H9 (cell line): Measurements from ENCODE around the gene RPS6KA4. TPM values are rescaled to one million over a fixed set of nuclear protein-coding genes. Genes with fewer than 3 reads are reported as not detected.

Experiments
- DNase-seq: peaks from one replicate; pipeline ENCODE4 v3.0.0-alpha.2; 2017
- H2AFZ ChIP-seq: one replicate; pipeline ENCODE4 v1.6.1; 2013; ENCODE audit warnings: mild to moderate bottlenecking, low read length, control low read depth, moderate library complexity
- H2AK5ac ChIP-seq: 2 replicates; pipeline ENCODE4 v1.6.1; 2013; ENCODE audit warnings: low read length, control low read depth, mixed read lengths; ENCODE audit not compliant: insufficient read length
- H2BK120ac ChIP-seq: one replicate; pipeline ENCODE4 v1.6.1; 2013; ENCODE audit warnings: low read depth, mild to moderate bottlenecking, low read length, control low read depth, inconsistent platforms; ENCODE audit not compliant: poor library complexity, severe bottlenecking
- H2BK12ac ChIP-seq: 2 replicates; pipeline ENCODE4 v1.6.1; 2013; ENCODE audit warnings: low read length, control low read depth, mixed read lengths, low read depth; ENCODE audit not compliant: insufficient read length
- H2BK15ac ChIP-seq: 2 replicates; pipeline ENCODE4 v1.6.1; 2013; ENCODE audit warnings: low read depth, low read length, control low read depth
- H2BK20ac ChIP-seq: one replicate; pipeline ENCODE4 v1.6.1; 2013; ENCODE audit warnings: low read depth, mild to moderate bottlenecking, low read length, control low read depth, inconsistent platforms; ENCODE audit not compliant: poor library complexity, severe bottlenecking
- H2BK5ac ChIP-seq: 2 replicates; pipeline ENCODE4 v1.6.1; 2013; ENCODE audit warnings: low read length, control low read depth, mixed read lengths; ENCODE audit not compliant: insufficient read length
- H3K14ac ChIP-seq: 2 replicates; pipeline ENCODE4 v1.6.1; 2013; ENCODE audit warnings: low read length, control low read depth; ENCODE audit not compliant: insufficient read depth
- H3K18ac ChIP-seq: 2 replicates; pipeline ENCODE4 v1.6.1; 2013; ENCODE audit warnings: low read depth, mild to moderate bottlenecking, mixed read lengths, low read length, control low read depth; ENCODE audit not compliant: insufficient read length
- H3K23ac ChIP-seq: 2 replicates; pipeline ENCODE4 v1.6.1; 2013; ENCODE audit warnings: low read length, control low read depth, mixed read lengths, low read depth; ENCODE audit not compliant: insufficient read length
- H3K23me2 ChIP-seq: 2 replicates; pipeline ENCODE4 v1.6.1; 2013; ENCODE audit warnings: low read depth, mild to moderate bottlenecking, mixed read lengths, low read length, control low read depth; ENCODE audit not compliant: insufficient read length, poor library complexity, severe bottlenecking
- H3K27ac ChIP-seq: 2 replicates; pipeline ENCODE4 v1.5.1; 2013; ENCODE audit warnings: low read length, control low read depth, mixed read lengths, low read depth; ENCODE audit not compliant: insufficient read length
- H3K27me3 ChIP-seq: 2 replicates; pipeline ENCODE4 v1.6.1; 2013; ENCODE audit warnings: low read length, control low read depth, inconsistent platforms; ENCODE audit not compliant: insufficient read depth
- H3K4ac ChIP-seq: 2 replicates; pipeline ENCODE4 v1.6.1; 2013; ENCODE audit warnings: low read depth, mild to moderate bottlenecking, control low read depth, inconsistent platforms, low read length, moderate library complexity
- H3K4me1 ChIP-seq: 2 replicates; pipeline ENCODE4 v1.6.1; 2013; ENCODE audit warnings: low read length, control low read depth, inconsistent platforms; ENCODE audit not compliant: insufficient read depth
- H3K4me2 ChIP-seq: 2 replicates; pipeline ENCODE4 v1.6.1; 2013; ENCODE audit warnings: low read length, control low read depth, mixed read lengths; ENCODE audit not compliant: insufficient read length, insufficient read depth
- H3K56ac ChIP-seq: 2 replicates; pipeline ENCODE4 v1.6.1; 2013; ENCODE audit warnings: low read depth, mild to moderate bottlenecking, mixed read lengths, low read length, control low read depth; ENCODE audit not compliant: insufficient read length
- H3K79me1 ChIP-seq: 2 replicates; pipeline ENCODE4 v1.6.1; 2013; ENCODE audit warnings: low read depth, mild to moderate bottlenecking, moderate library complexity, low read length, control low read depth, inconsistent platforms; ENCODE audit not compliant: insufficient read depth, poor library complexity, severe bottlenecking
- H3K79me2 ChIP-seq: 2 replicates; pipeline ENCODE4 v1.6.1; 2013; ENCODE audit warnings: low read length, control low read depth, inconsistent platforms; ENCODE audit not compliant: insufficient read depth
- H3K9ac ChIP-seq: 2 replicates; pipeline ENCODE4 v1.6.1; 2013; ENCODE audit warnings: low read length, control low read depth, mixed read lengths; ENCODE audit not compliant: insufficient read length; ENCODE audit errors: extremely low read depth
- H3K9me3 ChIP-seq: one replicate; pipeline ENCODE4 v1.6.1; 2013; ENCODE audit warnings: low read depth, low read length, inconsistent platforms; ENCODE audit not compliant: control insufficient read depth
- H3T11ph ChIP-seq: one replicate; pipeline ENCODE4 v1.6.1; 2013; ENCODE audit warnings: mild to moderate bottlenecking, low read length, control low read depth, inconsistent platforms
- H4K20me1 ChIP-seq: one replicate; pipeline ENCODE4 v1.6.1; 2013; ENCODE audit not compliant: control insufficient read depth, insufficient read length, insufficient read depth
- H4K5ac ChIP-seq: 2 replicates; pipeline ENCODE4 v1.6.1; 2013; ENCODE audit warnings: low read depth, mild to moderate bottlenecking, mixed read lengths, low read length, control low read depth; ENCODE audit not compliant: insufficient read length
- H4K8ac ChIP-seq: replicated peaks from 2 replicates; pipeline ENCODE4 v1.6.1; 2013; ENCODE audit warnings: low read length, control low read depth, mixed read lengths, low read depth; ENCODE audit not compliant: insufficient read length
- H4K91ac ChIP-seq: 2 replicates; pipeline ENCODE4 v1.6.1; 2013; ENCODE audit warnings: low read depth, mild to moderate bottlenecking, moderate library complexity, mixed read lengths, low read length, control low read depth; ENCODE audit not compliant: insufficient read length
- H3K27ac Mint-ChIP-seq, 3 experiments: 2 replicates in 2 of 3; 3 replicates in 1 of 3; pipeline ENCODE4 v1.8.0; 2020 to 2021; ENCODE audit warnings: mixed read lengths in 3 of 3, mild to moderate bottlenecking in 1 of 3, moderate library complexity in 1 of 3
- H3K27me3 Mint-ChIP-seq: 2 replicates; pipeline ENCODE4 v1.8.0; 2021; ENCODE audit warnings: low read depth, mild to moderate bottlenecking, moderate library complexity, mixed read lengths
- H3K36me3 Mint-ChIP-seq, 3 experiments: 2 replicates in 2 of 3; 3 replicates in 1 of 3; pipeline ENCODE4 v1.8.0; 2020 to 2021; ENCODE audit warnings: low read depth in 3 of 3, mixed read lengths in 3 of 3; ENCODE audit not compliant: insufficient read depth in 1 of 3
- H3K4me1 Mint-ChIP-seq, 2 experiments: 2 replicates each; pipeline ENCODE4 v1.8.0; 2020; ENCODE audit warnings: mixed read lengths in 2 of 2
- H3K4me3 Mint-ChIP-seq, 2 experiments: 2 replicates in 1 of 2; 3 replicates in 1 of 2; pipeline ENCODE4 v1.8.0; 2020 to 2021; ENCODE audit warnings: mild to moderate bottlenecking in 2 of 2, mixed read lengths in 2 of 2, moderate library complexity in 1 of 2
- H3K9me3 Mint-ChIP-seq, 2 experiments: 2 replicates in 1 of 2; 3 replicates in 1 of 2; pipeline ENCODE4 v1.8.0; 2020; ENCODE audit warnings: mild to moderate bottlenecking in 2 of 2, mixed read lengths in 2 of 2, moderate library complexity in 1 of 2
- CTCF ChIP-seq: fragments of 200-600 bp; sonication (generic); conservative IDR thresholded peaks from 3 replicates; pipeline ENCODE4 v1.8.0; 2021; ENCODE audit warnings: antibody characterized with exemption, mild to moderate bottlenecking
- WGBS: extraction: QIAGEN DNeasy Blood & Tissue Kit; methylation state at CpG from one replicate; pipeline ENCODE4 v1.1.7; 2013; ENCODE audit warnings: missing lambda C conversion rate, low lambda C conversion rate, mixed read lengths; ENCODE audit not compliant: insufficient read length; ENCODE audit errors: extremely low coverage; 5-methylcytosine and 5-hydroxymethylcytosine counted together
- microRNA-seq: library from miRNA; unstranded; fragments of <30 nt; microRNA quantifications from one replicate; pipeline ENCODE4, GENCODE V29; 2020; ENCODE audit warnings: borderline microRNAs expressed
- total RNA-seq: library from RNA; stranded (reverse); gene quantifications from 2 replicates; pipeline ENCODE4 v1.2.1, GENCODE V29; 2021

The RPS6KA4 gene
- total RNA-seq, 1 experiment from 2014 or later = 10.8 TPM

GRCh38 chr11:64419818-64420485 is 61.0 kb downstream of the RPS6KA4 start:
- Histone ChIP-seq H3K27ac (no peak overlapping the region), H3K9me3 (no peaks in the 10 kb centered on the region), H3K23me2 (no peaks in the 10 kb centered on the region), H2BK20ac (no peak overlapping the region), H3K4me2 (no peak overlapping the region), H4K8ac (no peak overlapping the region), H3K14ac (no peak overlapping the region), H3K4ac (no peak overlapping the region), H4K20me1 (no peaks in the 10 kb centered on the region), H2AFZ (no peak overlapping the region), H3K23ac (no peak overlapping the region), H3K79me2 (no peaks in the 10 kb centered on the region), H3K18ac (no peak overlapping the region), H3T11ph (no peak overlapping the region), H3K9ac (no peak overlapping the region), H3K56ac (no peak overlapping the region), H2BK15ac (no peak overlapping the region), H2BK5ac (no peak overlapping the region), H2AK5ac (no peak overlapping the region), H3K79me1 (no peaks in the 10 kb centered on the region), H4K91ac (no peak overlapping the region), H2BK120ac (no peak overlapping the region), H3K4me1 (no peaks in the 10 kb centered on the region; the same call in 1 of the 2 replicates), H4K5ac (no peak overlapping the region), H3K27me3 (no peaks in the 10 kb centered on the region), H2BK12ac (no peak overlapping the region)
- no peak for TF ChIP-seq CTCF
- H3K27me3 Mint-ChIP-seq = peaks cover 39% of the 10 kb centered on the region
- no peak overlapping the region for H3K27ac Mint-ChIP-seq
- peaks cover 5 to 7% of the 10 kb centered on the region in 2 experiments for H3K4me1 Mint-ChIP-seq
- no peak for DNase-seq
- H3K4me3 Mint-ChIP-seq = no peak overlapping the region
- no peaks in the 10 kb centered on the region; a peak in 2 of 7 replicates for H3K36me3 Mint-ChIP-seq
- H3K9me3 Mint-ChIP-seq = peaks cover 12 to 16% of the 10 kb centered on the region in 2 experiments
- no CpG with 5 or more reads among the region's 8 CpGs for WGBS

Small RNAs within 50 kb of the gene (microRNA-seq; reads per million reads assigned to microRNA genes)
- not detected for gene MIR1237
- not detected for gene MIR7155

Other genes starting within 250 kb of the RPS6KA4 start
- gene MACROD1, start 193.0 kb upstream of the RPS6KA4 start, total RNA-seq = 18.3 and 21.2 TPM in 2 replicates
- gene STIP1, start 173.0 kb upstream of the RPS6KA4 start, total RNA-seq = 331 and 338 TPM in 2 replicates
- gene FERMT3, start 152.4 kb upstream of the RPS6KA4 start, total RNA-seq = 6.6 and 10.6 TPM in 2 replicates
- gene TRPT1, start 133.0 kb upstream of the RPS6KA4 start, total RNA-seq = 31.5 and 33.6 TPM in 2 replicates
- 39.6 and 45.8 TPM in 2 replicates for gene NUDT22, start 132.9 kb upstream of the RPS6KA4 start, total RNA-seq
- gene DNAJC4, start 128.6 kb upstream of the RPS6KA4 start, total RNA-seq = 21.0 and 24.2 TPM in 2 replicates
- 57.1 and 57.7 TPM in 2 replicates for gene VEGFB, start 124.6 kb upstream of the RPS6KA4 start, total RNA-seq
- gene FKBP2, start 118.1 kb upstream of the RPS6KA4 start, total RNA-seq = 36.5 and 41.0 TPM in 2 replicates
- gene PPP1R14B, start 112.2 kb upstream of the RPS6KA4 start, total RNA-seq = 358 and 363 TPM in 2 replicates
- 79.3 and 80.2 TPM in 2 replicates for gene PLCB3, start 107.6 kb upstream of the RPS6KA4 start, total RNA-seq
- 23.3 and 25.0 TPM in 2 replicates for gene BAD, start 74.5 kb upstream of the RPS6KA4 start, total RNA-seq
- gene GPR137, start 73.3 kb upstream of the RPS6KA4 start, total RNA-seq = 39.6 and 49.7 TPM in 2 replicates
- gene KCNK4, start 67.9 kb upstream of the RPS6KA4 start, total RNA-seq = 0.28 and 0.31 TPM in 2 replicates
- gene CATSPERZ, start 58.8 kb upstream of the RPS6KA4 start, total RNA-seq = 0.92 and 1.3 TPM in 2 replicates
- 42.3 and 44.0 TPM in 2 replicates for gene ESRRA, start 53.6 kb upstream of the RPS6KA4 start, total RNA-seq
- 315 and 341 TPM in 2 replicates for gene TRMT112, start 41.6 kb upstream of the RPS6KA4 start, total RNA-seq
- 225 and 228 TPM in 2 replicates for gene PRDX5, start 41.0 kb upstream of the RPS6KA4 start, total RNA-seq
- gene CCDC88B, start 19.0 kb upstream of the RPS6KA4 start, total RNA-seq = 11.2 and 12.2 TPM in 2 replicates
- gene SLC22A11, start 196.8 kb downstream of the RPS6KA4 start, total RNA-seq = not detected in 2 replicates
- gene SLC22A12, start 232.1 kb downstream of the RPS6KA4 start, total RNA-seq = not detected in 2 replicates